Measurements from ENCODE around the gene NUCB2. TPM values are rescaled to one million over a fixed set of nuclear protein-coding genes. Genes with fewer than 3 reads are reported as not detected.

NUCB2 gene
- total RNA-seq, result 135 and 208 TPM in 2 replicates

GRCh38 chr11:17276236-17277023, at the start of gene NUCB2:
Gene NUCB2 (plus strand): TSS chr11:17276739. CDS start chr11:17295324, 18,585 bp downstream.

GRCh38 chr11:17351510-17352176, 75.1 kb downstream of the NUCB2 start, which contains the start of gene NCR3LG1:
Gene NCR3LG1 (plus strand): TSS chr11:17351800. CDS start chr11:17351970, 170 bp downstream.

Other genes with a start within 250 kb of the NUCB2 start
- gene RPS13, start 199.1 kb upstream of the NUCB2 start, total RNA-seq, result 644 and 684 TPM in 2 replicates
- gene PIK3C2A, start 68.8 kb upstream of the NUCB2 start, total RNA-seq, result 66.5 and 72.4 TPM in 2 replicates
- 9.5 and 9.7 TPM in 2 replicates for gene NCR3LG1, start 75.1 kb downstream of the NUCB2 start, total RNA-seq
- not detected in 2 replicates for gene KCNJ11, start 111.9 kb downstream of the NUCB2 start, total RNA-seq
- gene ABCC8, start 200.1 kb downstream of the NUCB2 start, total RNA-seq, result not detected in 2 replicates

Measured in uterine smooth muscle cell (primary cell).